HG02763 (cell line): ENCODE results near the gene SMIM7.

Experiments used
- ATAC-seq: cut with Tn5 transposase; IDR thresholded peaks from one replicate; pipeline ENCODE4 v1.9.1; 2021; ENCODE audit warnings: mild to moderate bottlenecking, moderate library complexity; ENCODE audit not compliant: unreplicated experiment

SMIM7 gene

GRCh38 chr19:16623576-16623975 is 36.4 kb downstream of the SMIM7 start:
- no peak for ATAC-seq

GRCh38 chr19:16623066-16623465 is 36.9 kb downstream of the SMIM7 start:
- no peak for ATAC-seq

GRCh38 chr19:16621165-16621800 is 38.7 kb downstream of the SMIM7 start:
- no peak for ATAC-seq

- ATAC-seq = no peak
These were observed 39.4 kb downstream of the SMIM7 start for GRCh38 chr19:16620584-16620983.

- no peak for ATAC-seq
These were observed 39.9 kb downstream of the SMIM7 start for GRCh38 chr19:16620018-16620417.

GRCh38 chr19:16619457-16619856 is 40.5 kb downstream of the SMIM7 start:
- ATAC-seq = no peak

- ATAC-seq = no peak
These were observed 41.7 kb downstream of the SMIM7 start for GRCh38 chr19:16618248-16618647.

GRCh38 chr19:16615808-16616207 is 44.1 kb downstream of the SMIM7 start:
- ATAC-seq = no peak

GRCh38 chr19:16614941-16615340 is 45.0 kb downstream of the SMIM7 start:
- ATAC-seq = no peak

- ATAC-seq = no peak
These were observed 46.1 kb downstream of the SMIM7 start for GRCh38 chr19:16613841-16614240.

GRCh38 chr19:16612636-16613035 is 47.3 kb downstream of the SMIM7 start:
- no peak for ATAC-seq

- ATAC-seq = no peak
These were observed 48.8 kb downstream of the SMIM7 start for GRCh38 chr19:16611121-16611520.

GRCh38 chr19:16609511-16610200 is 50.3 kb downstream of the SMIM7 start:
- no peak for ATAC-seq

GRCh38 chr19:16608290-16608739 is 51.6 kb downstream of the SMIM7 start:
- ATAC-seq = no peak

GRCh38 chr19:16607819-16608218 is 52.1 kb downstream of the SMIM7 start:
- no peak for ATAC-seq

- no peak for ATAC-seq
These were observed 54.4 kb downstream of the SMIM7 start for GRCh38 chr19:16605553-16605994.

- no peak for ATAC-seq
These were observed 54.8 kb downstream of the SMIM7 start for GRCh38 chr19:16605115-16605514.

GRCh38 chr19:16604615-16605014 is 55.3 kb downstream of the SMIM7 start:
- ATAC-seq = no peak

- ATAC-seq = no peak
These were observed 56.9 kb downstream of the SMIM7 start for GRCh38 chr19:16603090-16603489.

- no peak for ATAC-seq
These were observed 58.4 kb downstream of the SMIM7 start for GRCh38 chr19:16601378-16602052.

- ATAC-seq = no peak
These were observed 59.1 kb downstream of the SMIM7 start for GRCh38 chr19:16600824-16601223.
